AG08395 (cell line): ENCODE measurements around the gene HOMER1.

Experiments used
- DNase-seq: peaks from one replicate; pipeline ENCODE4 v3.0.0; 2012; ENCODE audit warnings: mixed read lengths, low spot score

The HOMER1 gene

GRCh38 chr5:79513704-79514390 is at the start of gene HOMER1:
HOMER1 (minus strand) TSS chr5:79514134; CDS start chr5:79512774, 1,360 bp downstream.
- peak; percentile 84 for DNase-seq

GRCh38 chr5:79563247-79563590 is 49.3 kb upstream of the HOMER1 start:
- no peak for DNase-seq

GRCh38 chr5:79562351-79563246 is 48.7 kb upstream of the HOMER1 start:
- peak; percentile 51 for DNase-seq

- no peak for DNase-seq
These were observed 47.6 kb upstream of the HOMER1 start for GRCh38 chr5:79561525-79561893.

- DNase-seq, result peak; percentile 35
These were observed 47.0 kb upstream of the HOMER1 start for GRCh38 chr5:79560771-79561524.

- no peak for DNase-seq
These were observed 41.5 kb upstream of the HOMER1 start for GRCh38 chr5:79555418-79555817.

GRCh38 chr5:79552984-79553383 is 39.0 kb upstream of the HOMER1 start:
- peak; percentile 23 for DNase-seq

GRCh38 chr5:79547982-79548381 is 34.0 kb upstream of the HOMER1 start:
- no peak for DNase-seq

GRCh38 chr5:79547429-79547822 is 33.5 kb upstream of the HOMER1 start:
- DNase-seq, result no peak

GRCh38 chr5:79546782-79547428 is 33.0 kb upstream of the HOMER1 start:
- no peak for DNase-seq

- no peak for DNase-seq
These were observed 30.2 kb upstream of the HOMER1 start for GRCh38 chr5:79544131-79544530.

- DNase-seq, result no peak
These were observed 27.0 kb upstream of the HOMER1 start for GRCh38 chr5:79540939-79541338.

GRCh38 chr5:79536193-79536906 is 22.4 kb upstream of the HOMER1 start:
- DNase-seq, result no peak

GRCh38 chr5:79535477-79536192 is 21.7 kb upstream of the HOMER1 start:
- DNase-seq, result no peak

GRCh38 chr5:79529110-79529509 is 15.2 kb upstream of the HOMER1 start:
- DNase-seq, result no peak

- DNase-seq, result no peak
These were observed 13.5 kb upstream of the HOMER1 start for GRCh38 chr5:79527431-79527830.

GRCh38 chr5:79526928-79527327 is 13.0 kb upstream of the HOMER1 start:
- DNase-seq, result no peak

- no peak for DNase-seq
These were observed 12.6 kb upstream of the HOMER1 start for GRCh38 chr5:79526493-79526892.

- no peak for DNase-seq
These were observed 7.2 kb upstream of the HOMER1 start for GRCh38 chr5:79521156-79521555.

GRCh38 chr5:79518718-79519117 is 4.8 kb upstream of the HOMER1 start:
- no peak for DNase-seq

GRCh38 chr5:79517601-79518000 is 3.7 kb upstream of the HOMER1 start:
- DNase-seq, result no peak
